MCF 10A (cell line): ENCODE data around the gene OSBPL9. TPM values are rescaled to one million over a fixed set of nuclear protein-coding genes. Genes with fewer than 3 reads are reported as not detected.

ENCODE experiments used
- BruUV-seq: library from RNA; stranded (reverse); fragments of 400-500 nt; replicated peaks from 2 replicates; lab custom pipeline; 2021; lab: Mats Ljungman, UMichigan
- CTCF ChIA-PET: fragments of 300-600 bp; sonication (Branson Sonifier 250); formaldehyde crosslinking; extraction: SDS; loops from one replicate; lab custom pipeline; 2021; ENCODE audit warnings: antibody characterized with exemption, inconsistent platforms; lab: Yijun Ruan, JAX
- POLR2A ChIA-PET: fragments of 300-600, 350-650 bp; sonication (Branson Sonifier 250); formaldehyde crosslinking; extraction: SDS; loops from one replicate; lab custom pipeline; 2020; ENCODE audit warnings: antibody characterized with exemption, inconsistent platforms; lab: Yijun Ruan, JAX
- DNase-seq: peaks from one replicate; pipeline ENCODE4 v3.0.0-alpha.2; 2018; ENCODE audit not compliant: unreplicated experiment
- H3K27ac Mint-ChIP-seq: one replicate; pipeline ENCODE4 v1.8.0; 2022; ENCODE audit warnings: mild to moderate bottlenecking, low read depth, mixed read lengths; ENCODE audit not compliant: unreplicated experiment
- H3K27me3 Mint-ChIP-seq: one replicate; pipeline ENCODE4 v1.8.0; 2022; ENCODE audit warnings: mixed read lengths; ENCODE audit not compliant: insufficient read depth, unreplicated experiment
- H3K36me3 Mint-ChIP-seq: one replicate; pipeline ENCODE4 v1.8.0; 2022; ENCODE audit warnings: mild to moderate bottlenecking, moderate library complexity, mixed read lengths; ENCODE audit not compliant: insufficient read depth, unreplicated experiment
- H3K4me1 Mint-ChIP-seq: one replicate; pipeline ENCODE4 v1.8.0; 2022; ENCODE audit warnings: mixed read lengths; ENCODE audit not compliant: insufficient read depth, unreplicated experiment
- H3K4me3 Mint-ChIP-seq: one replicate; pipeline ENCODE4 v1.8.0; 2022; ENCODE audit warnings: mild to moderate bottlenecking, moderate library complexity, mixed read lengths; ENCODE audit not compliant: unreplicated experiment
- H3K9me3 Mint-ChIP-seq: one replicate; pipeline ENCODE4 v1.8.0; 2022; ENCODE audit warnings: mixed read lengths; ENCODE audit not compliant: unreplicated experiment
- CTCF ChIP-seq: fragments of 200-600 bp; IDR thresholded peaks from one replicate; pipeline ENCODE4 v1.8.0; 2022; ENCODE audit warnings: antibody characterized with exemption, mild to moderate bottlenecking; ENCODE audit not compliant: unreplicated experiment
- intact Hi-C: fragments of 100-400 bp; cut with micrococcal nuclease; formaldehyde crosslinking; loops from 2 replicates; pipeline ENCODE4 v1.14.1; 2022
- total RNA-seq: library from RNA; stranded (reverse); gene quantifications from 2 replicates; pipeline ENCODE4 v1.2.3, GENCODE V29; 2022

Gene OSBPL9
- total RNA-seq, 1 experiment from 2014 or later: 51.7 TPM

DNA sequence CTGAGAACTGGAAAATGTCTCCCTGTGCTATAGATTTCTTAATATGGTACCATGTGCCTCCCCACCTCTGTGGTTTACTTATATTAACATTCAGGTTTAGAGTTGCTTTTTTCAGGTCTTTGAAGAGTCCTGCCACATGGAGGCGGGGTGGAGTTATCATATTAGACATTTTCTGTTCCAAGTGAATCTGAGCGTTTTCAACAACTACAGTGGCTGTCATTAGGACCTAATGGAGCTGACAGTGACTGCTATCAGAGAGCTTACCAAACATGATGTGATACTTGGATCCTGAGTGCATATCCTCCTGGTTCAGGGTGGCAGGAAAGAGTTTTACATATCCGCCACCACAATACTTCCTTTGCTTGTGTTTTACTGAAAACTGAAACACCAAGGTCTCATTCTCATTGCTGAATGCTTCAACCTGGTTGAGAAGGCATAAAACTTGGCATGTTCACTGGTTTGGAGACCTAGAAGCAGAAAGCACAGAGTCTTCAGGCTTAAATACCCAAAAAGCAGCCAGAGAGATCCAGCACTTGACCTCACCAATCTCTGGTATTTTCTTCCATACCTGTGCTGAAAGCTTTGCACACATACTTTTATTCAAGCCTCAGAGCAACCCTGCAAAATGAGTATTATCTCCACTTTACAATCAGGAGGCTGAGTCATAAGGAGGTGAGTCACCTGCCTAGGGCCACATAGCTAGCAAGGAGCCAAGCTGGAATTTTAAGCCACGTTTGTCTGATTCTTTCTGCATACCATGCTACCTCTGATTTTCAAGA is 47.4 kb upstream of the OSBPL9 start:
- Mint-ChIP-seq H3K36me3 (peaks cover 6% of the 10 kb centered on the region), H3K4me3 (peak overlapping the region; percentile 38), H3K27me3 (no peaks in the 10 kb centered on the region), H3K9me3 (no peaks in the 10 kb centered on the region), H3K27ac (peak overlapping the region; percentile 54), H3K4me1 (peaks cover 22% of the 10 kb centered on the region)
- TF ChIP-seq CTCF: peak; percentile 16
- DNase-seq: peak; percentile 93
- ChIA-PET POLR2A (interaction anchor here (0.6 to 1.9 kb wide), 21 partner anchors 9 to 222 kb away, joined by 3 to 9 read pairs (median 3); partner anchors contain the start of genes EPS15 and OSBPL9), CTCF (interaction anchor here (0.6 to 1.4 kb wide), 8 partner anchors 33 to 856 kb away, joined by 3 to 5 read pairs (median 4); no protein-coding TSS in a partner anchor)
- intact Hi-C loops: loop anchor here (2.0 kb wide), 1 partner anchor 199 kb away; no protein-coding TSS in a partner anchor
- no TSS peak for BruUV-seq

- TF ChIP-seq CTCF: no peak
- no peak for DNase-seq
- peaks cover 22% of the 10 kb centered on the region for H3K4me1 Mint-ChIP-seq
- intact Hi-C loops: no loop called here
- H3K27me3 Mint-ChIP-seq: no peaks in the 10 kb centered on the region
- peaks cover 6% of the 10 kb centered on the region for H3K36me3 Mint-ChIP-seq
- H3K27ac Mint-ChIP-seq: peak overlapping the region; percentile 54
- peak overlapping the region; percentile 38 for H3K4me3 Mint-ChIP-seq
- POLR2A ChIA-PET: interaction anchor here (0.6 to 1.6 kb wide), 15 partner anchors 8 to 217 kb away, joined by 3 to 7 read pairs (median 3); partner anchors contain the start of genes EPS15 and OSBPL9
- BruUV-seq: no TSS peak
- CTCF ChIA-PET: interaction anchor here (0.6 to 1.4 kb wide), 6 partner anchors 34 to 458 kb away, joined by 3 to 5 read pairs (median 4); no protein-coding TSS in a partner anchor
- H3K9me3 Mint-ChIP-seq: no peaks in the 10 kb centered on the region
Observed at GRCh38 chr1:51570063-51570710, 46.7 kb upstream of the OSBPL9 start.

- intact Hi-C loops: no loop called here
- no peak for DNase-seq
- Mint-ChIP-seq H3K9me3 (no peaks in the 10 kb centered on the region), H3K36me3 (peaks cover 6% of the 10 kb centered on the region), H3K27ac (no peak overlapping the region), H3K27me3 (no peaks in the 10 kb centered on the region), H3K4me3 (no peak overlapping the region), H3K4me1 (peaks cover 22% of the 10 kb centered on the region)
- ChIA-PET CTCF (interaction anchor here (0.6 kb wide), 1 partner anchor 55 kb away, joined by 5 read pairs; no protein-coding TSS in a partner anchor), POLR2A (interaction anchor here (0.7 kb wide), 1 partner anchor 46 kb away, joined by 3 read pairs; no protein-coding TSS in a partner anchor)
- no TSS peak for BruUV-seq
- no peak for TF ChIP-seq CTCF
Observed at GRCh38 chr1:51572365-51572764, 44.5 kb upstream of the OSBPL9 start.

GRCh38 chr1:51574796-51575195 is 42.1 kb upstream of the OSBPL9 start:
- ChIA-PET POLR2A (no interaction called here), CTCF (interaction anchor here (0.6 kb wide), 1 partner anchor 382 kb away, joined by 3 read pairs; no protein-coding TSS in a partner anchor)
- no TSS peak for BruUV-seq
- no peaks in the 10 kb centered on the region for H3K36me3 Mint-ChIP-seq
- no peak overlapping the region for H3K27ac Mint-ChIP-seq
- TF ChIP-seq CTCF: no peak
- no peaks in the 10 kb centered on the region for H3K9me3 Mint-ChIP-seq
- peaks cover 13% of the 10 kb centered on the region for H3K4me1 Mint-ChIP-seq
- H3K4me3 Mint-ChIP-seq: no peak overlapping the region
- intact Hi-C loops: no loop called here
- no peak for DNase-seq
- H3K27me3 Mint-ChIP-seq: no peaks in the 10 kb centered on the region
